ENCODE results near the gene UBAP2L.
"Not testable (repeated sequence)": the region's sequence is repeated elsewhere in the genome, so short reads cannot be mapped to it uniquely, and the experiment has no call there.

Gene UBAP2L

GRCh38 chr1:154312229-154313065 is 91.7 kb downstream of the UBAP2L start:
- DNase-seq, result not testable (repeated sequence)

GRCh38 chr1:154313066-154313356 is 92.3 kb downstream of the UBAP2L start:
- no peak for DNase-seq

- not testable (repeated sequence) for DNase-seq
Observed at GRCh38 chr1:154314226-154314625, 93.5 kb downstream of the UBAP2L start.

GRCh38 chr1:154316704-154317103 is 95.9 kb downstream of the UBAP2L start:
- no peak for DNase-seq

GRCh38 chr1:154318386-154318785 is 97.6 kb downstream of the UBAP2L start:
- DNase-seq, result no peak

Measured in stimulated activated naive CD4-positive, alpha-beta T cell treated with Interleukin-2 at 50 U/mL for 16 hours (primary cell).